HL-60 (cell line): ENCODE data around the gene DHFR2.

Experiments
- CTCF ChIP-seq: IDR thresholded peaks from one replicate; pipeline ENCODE4 v1.5.1; 2011; ENCODE audit warnings: low read length, control low read depth, inconsistent platforms; ENCODE audit not compliant: insufficient read depth
- POLR2AphosphoS5 ChIP-seq: IDR thresholded peaks from 2 replicates; pipeline ENCODE4 v1.6.1; 2012; ENCODE audit warnings: low read depth

GRCh38 chr3:94081884-94082283 is 19.2 kb upstream of the DHFR2 start:
- TF ChIP-seq CTCF (no peak), POLR2AphosphoS5 (no peak)
